ENCODE results near the gene SDR39U1. TPM values are rescaled to one million over a fixed set of nuclear protein-coding genes. Genes with fewer than 3 reads are reported as not detected.

SDR39U1 gene
- total RNA-seq, 1 donor from 2014 or later: 29.7 TPM

GRCh38 chr14:24409192-24409591 is 33.4 kb downstream of the SDR39U1 start:
- DNase-seq (ENCODE audit: low read depth): no peak
- no peaks in the 10 kb centered on the region for H3K36me3 ChIP-seq (ENCODE audit: control insufficient read depth, insufficient read depth, low read length)
- TF ChIP-seq, protein P1, sequence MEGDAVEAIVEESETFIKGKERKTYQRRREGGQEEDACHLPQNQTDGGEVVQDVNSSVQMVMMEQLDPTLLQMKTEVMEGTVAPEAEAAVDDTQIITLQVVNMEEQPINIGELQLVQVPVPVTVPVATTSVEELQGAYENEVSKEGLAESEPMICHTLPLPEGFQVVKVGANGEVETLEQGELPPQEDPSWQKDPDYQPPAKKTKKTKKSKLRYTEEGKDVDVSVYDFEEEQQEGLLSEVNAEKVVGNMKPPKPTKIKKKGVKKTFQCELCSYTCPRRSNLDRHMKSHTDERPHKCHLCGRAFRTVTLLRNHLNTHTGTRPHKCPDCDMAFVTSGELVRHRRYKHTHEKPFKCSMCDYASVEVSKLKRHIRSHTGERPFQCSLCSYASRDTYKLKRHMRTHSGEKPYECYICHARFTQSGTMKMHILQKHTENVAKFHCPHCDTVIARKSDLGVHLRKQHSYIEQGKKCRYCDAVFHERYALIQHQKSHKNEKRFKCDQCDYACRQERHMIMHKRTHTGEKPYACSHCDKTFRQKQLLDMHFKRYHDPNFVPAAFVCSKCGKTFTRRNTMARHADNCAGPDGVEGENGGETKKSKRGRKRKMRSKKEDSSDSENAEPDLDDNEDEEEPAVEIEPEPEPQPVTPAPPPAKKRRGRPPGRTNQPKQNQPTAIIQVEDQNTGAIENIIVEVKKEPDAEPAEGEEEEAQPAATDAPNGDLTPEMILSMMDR (IDR thresholded peaks at IDR 0.05; ENCODE audit: insufficient read depth, low read length, poor library complexity, severe bottlenecking): no peak
- no peak overlapping the region for H3K4me3 ChIP-seq (ENCODE audit: low read depth, low read length)
- no peaks in the 10 kb centered on the region for H3K27me3 ChIP-seq (ENCODE audit: control insufficient read depth, insufficient read depth, low read length)

- Histone ChIP-seq H3K4me3 (ENCODE audit: low read depth, low read length) (no peak overlapping the region), H3K27me3 (ENCODE audit: control insufficient read depth, insufficient read depth, low read length) (no peaks in the 10 kb centered on the region), H3K36me3 (ENCODE audit: control insufficient read depth, insufficient read depth, low read length) (no peaks in the 10 kb centered on the region)
- DNase-seq (ENCODE audit: low read depth): no peak
- TF ChIP-seq, protein P1 (IDR thresholded peaks at IDR 0.05; ENCODE audit: insufficient read depth, low read length, poor library complexity, severe bottlenecking): no peak
These were observed 33.8 kb downstream of the SDR39U1 start for GRCh38 chr14:24408764-24409163.

DNA sequence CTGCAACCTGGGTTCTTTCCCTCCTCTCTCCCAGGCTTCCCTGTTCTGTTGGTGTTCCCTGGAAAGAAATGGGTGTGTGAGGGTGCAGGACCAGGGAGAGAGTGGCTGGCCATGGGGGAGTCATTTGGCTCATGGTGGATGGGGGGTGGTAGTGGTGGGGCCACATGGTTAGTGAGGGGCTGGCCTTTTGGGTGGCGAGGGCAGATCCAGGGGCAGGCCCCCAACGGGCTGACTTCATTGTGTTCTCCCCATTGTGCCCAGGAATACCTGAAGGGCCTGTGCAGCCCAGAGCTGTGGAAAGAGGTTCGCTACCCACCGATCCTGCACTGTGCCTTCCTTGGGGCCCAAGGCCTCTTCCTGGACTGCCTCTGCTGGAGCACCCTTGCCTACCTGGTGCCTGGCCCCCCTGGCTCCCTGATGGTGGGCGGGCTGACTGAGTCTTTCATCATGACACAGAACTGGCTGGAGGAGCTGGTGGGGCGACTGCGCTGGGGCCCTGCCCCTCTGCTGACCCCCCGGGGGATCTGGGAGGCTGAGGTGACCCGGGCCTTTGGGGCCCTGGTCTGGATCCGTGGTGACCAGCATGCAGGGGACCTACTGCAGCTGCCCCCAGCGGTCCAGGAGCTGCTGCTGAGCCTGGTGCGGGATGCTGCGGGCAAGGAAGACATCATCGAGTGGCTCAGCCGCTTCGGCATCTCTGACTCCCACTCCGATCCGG is 34.8 kb downstream of the SDR39U1 start:
- DNase-seq (ENCODE audit: low read depth): no peak
- TF ChIP-seq, protein P1 (IDR thresholded peaks at IDR 0.05; ENCODE audit: insufficient read depth, low read length, poor library complexity, severe bottlenecking): no peak
- H3K36me3 ChIP-seq (ENCODE audit: control insufficient read depth, insufficient read depth, low read length): no peaks in the 10 kb centered on the region
- no peak overlapping the region for H3K4me3 ChIP-seq (ENCODE audit: low read depth, low read length)
- H3K27me3 ChIP-seq (ENCODE audit: control insufficient read depth, insufficient read depth, low read length): no peaks in the 10 kb centered on the region

GRCh38 chr14:24406416-24406815 is 36.2 kb downstream of the SDR39U1 start:
- no peaks in the 10 kb centered on the region for H3K27me3 ChIP-seq (ENCODE audit: control insufficient read depth, insufficient read depth, low read length)
- no peaks in the 10 kb centered on the region for H3K36me3 ChIP-seq (ENCODE audit: control insufficient read depth, insufficient read depth, low read length)
- DNase-seq (ENCODE audit: low read depth): no peak
- no peak overlapping the region for H3K4me3 ChIP-seq (ENCODE audit: low read depth, low read length)
- TF ChIP-seq, protein P1 (IDR thresholded peaks at IDR 0.05; ENCODE audit: insufficient read depth, low read length, poor library complexity, severe bottlenecking): no peak

- DNase-seq (ENCODE audit: low read depth): no peak
- Histone ChIP-seq H3K27me3 (ENCODE audit: control insufficient read depth, insufficient read depth, low read length) (no peaks in the 10 kb centered on the region), H3K36me3 (ENCODE audit: control insufficient read depth, insufficient read depth, low read length) (no peaks in the 10 kb centered on the region), H3K4me3 (ENCODE audit: low read depth, low read length) (no peak overlapping the region)
- TF ChIP-seq, protein P1 (IDR thresholded peaks at IDR 0.05; ENCODE audit: insufficient read depth, low read length, poor library complexity, severe bottlenecking): no peak
These were observed 37.8 kb downstream of the SDR39U1 start for GRCh38 chr14:24404814-24405213.
